Esophagus squamous epithelium (tissue), 5 donors: ENCODE data around the gene ATP9B. TPM values are rescaled to one million over a fixed set of nuclear protein-coding genes. Genes with fewer than 3 reads are reported as not detected.
"Not testable (repeated sequence)": the region's sequence is repeated elsewhere in the genome, so short reads cannot be mapped to it uniquely, and the experiment has no call there.

Experiments used
- DNase-seq: peaks from one replicate; lab custom pipeline; 2025; lab: John Stamatoyannopoulos, UW
- H3K27ac ChIP-seq, 4 donors: fragments of 200-600 bp; sonication (generic); one replicate each; pipeline ENCODE4 v1.5.1; 2016 to 2019; ENCODE audit warnings: mild to moderate bottlenecking in 1 of 4
- H3K27me3 ChIP-seq, 4 donors: fragments of 200-600 bp; sonication (generic); 1 replicate in 3 of 4; 2 replicates in 1 of 4; pipeline versions ENCODE4 v1.5.1 to v1.6.0; 2017 to 2021; ENCODE audit warnings: antibody characterized with exemption in 1 of 4
- H3K36me3 ChIP-seq, 3 donors: fragments of 200-600 bp; sonication (generic); one replicate each; pipeline ENCODE4 v1.5.1; 2016 to 2019
- H3K4me1 ChIP-seq, 3 donors: fragments of 200-600 bp; sonication (generic); one replicate each; pipeline ENCODE4 v1.5.1; 2017 to 2019
- H3K4me3 ChIP-seq, 4 donors: fragments of 200-600 bp; sonication (generic); 1 replicate in 3 of 4; 2 replicates in 1 of 4; pipeline ENCODE4 v1.5.1; 2016 to 2019; ENCODE audit warnings: mild to moderate bottlenecking in 2 of 4, moderate library complexity in 1 of 4
- H3K9me3 ChIP-seq, 3 donors: fragments of 200-600 bp; sonication (generic); one replicate each; pipeline ENCODE4 v1.5.1; 2016 to 2019
- POLR2A ChIP-seq, 4 donors: fragments of 450-650 bp; IDR thresholded peaks; one replicate each; pipeline ENCODE4 v1.6.1; 2017; ENCODE audit warnings: antibody characterized with exemption in 4 of 4, mild to moderate bottlenecking in 4 of 4, moderate library complexity in 3 of 4
- WGBS, 2 donors: methylation state at CpG; one replicate each; pipeline ENCODE4 v1.1.5; 2018; 5-methylcytosine and 5-hydroxymethylcytosine counted together
- intact Hi-C: fragments of 100-400 bp; cut with DNase I; formaldehyde crosslinking; loops from one replicate; pipeline ENCODE4 v1.15.0; 2022
- total RNA-seq, 4 donors: library from RNA; depleted of rRNA; stranded (reverse); fragments of >200 nt; gene quantifications; one replicate each; pipeline ENCODE4 v1.1.0, GENCODE V29; 2016
- TF ChIP-seq, protein P1 (sequence below), 6 experiments: fragments of 450-650 bp in 4 of 6; fragments of 200-600 bp in 2 of 6; sonication (generic) in 2 of 6; IDR thresholded peaks; one replicate each; pipeline ENCODE4 v1.5.1; 2016 to 2019; ENCODE audit warnings: antibody characterized with exemption in 6 of 6, mild to moderate bottlenecking in 4 of 6, moderate library complexity in 4 of 6
- donor health status: DM: yes; HTN: yes; CAD: no.

Gene ATP9B
- total RNA-seq, 4 donors from 2014 or later, result 12.9 to 46.7 (median 22.0) TPM

DNA sequence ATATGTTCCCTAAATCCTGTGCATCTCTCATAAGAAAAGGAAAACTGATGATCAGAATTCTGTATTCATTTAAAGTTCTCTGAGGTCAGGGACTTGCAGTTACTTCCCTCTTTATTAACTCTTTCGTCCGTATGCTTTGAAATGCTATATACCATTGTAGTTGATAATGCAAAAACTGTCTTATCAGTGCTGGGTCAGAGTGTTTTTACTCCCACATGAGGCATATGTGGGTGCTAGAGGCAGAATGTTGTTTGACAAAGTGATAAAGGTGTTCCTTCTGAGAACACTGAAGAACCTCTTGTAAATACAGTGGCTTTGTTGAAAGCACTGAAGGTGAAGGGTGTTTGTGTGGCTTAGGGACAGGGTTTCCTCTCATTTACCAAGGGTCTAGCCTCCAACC, 190.0 kb downstream of the ATP9B start:
- no peak for DNase-seq
- WGBS, 2 donors, result 72 to 86% methylated on average over 2 of the region's 2 CpGs
- no peak overlapping the region for H3K27ac ChIP-seq
- TF ChIP-seq, protein P1, sequence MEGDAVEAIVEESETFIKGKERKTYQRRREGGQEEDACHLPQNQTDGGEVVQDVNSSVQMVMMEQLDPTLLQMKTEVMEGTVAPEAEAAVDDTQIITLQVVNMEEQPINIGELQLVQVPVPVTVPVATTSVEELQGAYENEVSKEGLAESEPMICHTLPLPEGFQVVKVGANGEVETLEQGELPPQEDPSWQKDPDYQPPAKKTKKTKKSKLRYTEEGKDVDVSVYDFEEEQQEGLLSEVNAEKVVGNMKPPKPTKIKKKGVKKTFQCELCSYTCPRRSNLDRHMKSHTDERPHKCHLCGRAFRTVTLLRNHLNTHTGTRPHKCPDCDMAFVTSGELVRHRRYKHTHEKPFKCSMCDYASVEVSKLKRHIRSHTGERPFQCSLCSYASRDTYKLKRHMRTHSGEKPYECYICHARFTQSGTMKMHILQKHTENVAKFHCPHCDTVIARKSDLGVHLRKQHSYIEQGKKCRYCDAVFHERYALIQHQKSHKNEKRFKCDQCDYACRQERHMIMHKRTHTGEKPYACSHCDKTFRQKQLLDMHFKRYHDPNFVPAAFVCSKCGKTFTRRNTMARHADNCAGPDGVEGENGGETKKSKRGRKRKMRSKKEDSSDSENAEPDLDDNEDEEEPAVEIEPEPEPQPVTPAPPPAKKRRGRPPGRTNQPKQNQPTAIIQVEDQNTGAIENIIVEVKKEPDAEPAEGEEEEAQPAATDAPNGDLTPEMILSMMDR (IDR thresholded peaks at IDR 0.05), result no peak
- no peak for TF ChIP-seq POLR2A (IDR thresholded peaks at IDR 0.05)
- no peak overlapping the region for H3K4me3 ChIP-seq
- intact Hi-C loops, result no loop called here
- peaks cover 0 to 39% (median 0%) of the 10 kb centered on the region in 3 donors for H3K36me3 ChIP-seq
- H3K27me3 ChIP-seq, result no peaks in the 10 kb centered on the region
- no peaks in the 10 kb centered on the region for H3K9me3 ChIP-seq
- no peaks in the 10 kb centered on the region for H3K4me1 ChIP-seq

DNA sequence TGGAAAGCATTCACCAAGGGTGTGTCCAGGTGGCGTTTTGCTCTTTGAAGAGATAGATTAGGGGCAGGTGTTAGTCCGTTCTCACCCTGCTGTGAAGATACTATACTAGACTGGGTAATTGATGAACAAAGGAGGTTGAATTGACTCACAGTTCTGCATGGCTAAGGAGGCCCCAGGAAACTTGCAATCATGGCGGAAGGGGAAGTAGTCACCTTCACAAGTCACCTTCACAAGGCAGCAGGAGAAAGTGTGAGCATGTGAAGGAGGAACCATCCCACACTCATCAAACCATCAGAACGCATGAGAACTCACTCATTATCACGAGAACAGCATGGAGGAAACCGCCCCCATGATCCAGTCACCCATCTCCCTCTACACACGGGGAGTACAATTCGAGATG, 190.8 kb downstream of the ATP9B start:
- Histone ChIP-seq H3K36me3 (peaks cover 0 to 34% (median 0%) of the 10 kb centered on the region in 3 donors), H3K27me3 (no peaks in the 10 kb centered on the region), H3K27ac (no peak overlapping the region), H3K4me3 (no peak overlapping the region), H3K9me3 (peaks cover 0 to 2% (median 0%) of the 10 kb centered on the region in 3 donors), H3K4me1 (no peaks in the 10 kb centered on the region)
- WGBS, 2 donors, result 92 to 94% methylated on average over 7 to 8 of the region's 8 CpGs
- TF ChIP-seq POLR2A (IDR thresholded peaks at IDR 0.05), result no peak
- TF ChIP-seq, protein P1 (IDR thresholded peaks at IDR 0.05), result no peak
- intact Hi-C loops, result no loop called here
- no peak for DNase-seq

DNA sequence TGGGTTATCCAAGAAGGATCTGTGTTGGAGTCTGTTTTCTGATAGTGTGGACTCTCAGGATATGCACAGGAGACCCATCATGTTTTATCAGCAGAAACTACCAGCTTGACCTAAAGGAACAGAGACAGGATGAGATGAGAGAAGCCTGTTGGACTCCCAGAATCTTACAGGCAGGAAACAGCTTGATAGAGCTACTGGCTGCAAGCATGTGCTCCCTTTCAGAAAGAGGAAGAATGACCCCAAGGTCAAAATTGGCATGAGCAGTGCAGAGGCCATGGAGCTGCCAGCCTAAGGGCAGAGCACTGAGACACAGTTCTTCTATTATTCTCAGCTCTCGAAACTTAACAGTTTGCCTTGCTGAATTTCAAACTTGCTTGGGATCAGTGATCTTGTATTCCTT, 191.3 kb downstream of the ATP9B start:
- H3K4me1 ChIP-seq, result no peaks in the 10 kb centered on the region
- intact Hi-C loops, result no loop called here

DNA sequence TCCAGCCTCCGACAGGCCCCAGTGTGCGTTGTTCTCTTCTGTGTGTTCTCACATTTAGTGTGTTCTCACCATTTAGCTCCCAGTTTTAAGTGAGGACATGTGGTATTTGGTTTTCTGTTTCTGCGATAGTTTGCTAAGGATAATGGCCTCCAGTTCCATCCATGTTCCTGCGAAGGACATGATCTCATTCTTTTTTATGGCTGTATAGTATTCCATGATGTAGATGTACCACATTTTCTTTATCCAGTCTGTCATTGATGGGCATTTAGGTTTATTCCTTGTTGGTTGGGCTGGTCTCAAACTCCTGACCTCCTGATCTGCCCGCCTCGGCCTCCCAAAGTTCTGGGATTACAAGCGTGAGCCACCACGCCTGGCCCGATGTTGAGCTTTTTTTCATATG, 195.9 kb downstream of the ATP9B start:
- H3K27ac ChIP-seq, H3K4me1 ChIP-seq, H3K27me3 ChIP-seq, H3K9me3 ChIP-seq, H3K4me3 ChIP-seq, intact Hi-C loops, DNase-seq: not testable (repeated sequence)
- 91 to 97% methylated on average over 9 of the region's 9 CpGs for WGBS, 2 donors
- H3K36me3 ChIP-seq, result peaks cover 0 to 21% (median 0%) of the 10 kb centered on the region in 3 donors

More for the DNA sequence above, 191.3 kb downstream of the ATP9B start:
- peaks cover 0 to 5% (median 0%) of the 10 kb centered on the region in 3 donors for H3K9me3 ChIP-seq
- WGBS, 2 donors, result 93 to 100% methylated on average over 1 of the region's 1 CpG
- no peak overlapping the region for H3K27ac ChIP-seq
- no peak for DNase-seq
- no peak overlapping the region for H3K4me3 ChIP-seq
- TF ChIP-seq POLR2A (IDR thresholded peaks at IDR 0.05), result no peak
- TF ChIP-seq, protein P1 (IDR thresholded peaks at IDR 0.05), result no peak
- no peaks in the 10 kb centered on the region for H3K27me3 ChIP-seq
- peaks cover 0 to 32% (median 0%) of the 10 kb centered on the region in 3 donors for H3K36me3 ChIP-seq

DNA sequence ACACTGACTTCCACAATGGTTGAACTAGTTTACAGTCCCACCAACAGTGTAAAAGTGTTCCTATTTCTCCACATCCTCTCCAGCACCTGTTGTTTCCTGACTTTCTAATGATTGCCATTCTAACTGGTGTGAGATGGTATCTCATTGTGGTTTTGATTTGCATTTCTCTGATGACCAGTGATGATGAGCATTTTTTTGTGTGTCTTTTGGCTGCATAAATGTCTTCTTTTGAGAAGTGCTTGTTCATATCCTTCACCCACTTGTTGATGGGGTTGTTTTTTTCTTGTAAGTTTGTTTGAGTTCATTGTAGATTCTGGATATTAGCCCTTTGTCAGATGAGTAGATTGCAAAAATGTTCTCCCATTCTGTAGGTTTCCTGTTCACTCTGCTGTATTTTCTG, 202.6 kb downstream of the ATP9B start:
- DNase-seq, H3K4me1 ChIP-seq, H3K27ac ChIP-seq, H3K27me3 ChIP-seq, H3K9me3 ChIP-seq, intact Hi-C loops, H3K4me3 ChIP-seq: not testable (repeated sequence)
- H3K36me3 ChIP-seq, result peaks cover 0 to 31% (median 0%) of the 10 kb centered on the region in 3 donors

DNA sequence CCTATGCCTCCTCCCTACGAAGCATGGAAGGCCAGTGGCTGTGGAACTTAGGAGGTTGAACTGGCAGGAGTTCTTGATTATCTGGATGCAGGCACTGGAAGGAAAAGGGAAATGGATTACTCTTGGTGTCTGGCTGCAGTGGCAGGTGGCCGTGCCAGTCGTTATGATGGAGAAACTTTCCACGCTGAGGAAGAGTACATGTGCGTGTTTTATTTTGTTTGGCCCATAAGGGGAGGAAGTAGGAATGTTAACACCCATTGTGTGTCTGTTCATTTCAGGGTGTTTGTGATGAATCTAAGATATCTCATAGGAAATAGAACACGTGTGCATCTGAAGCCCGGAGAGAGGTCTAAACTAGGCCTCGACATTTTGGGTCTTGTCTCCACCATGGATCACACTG, 203.7 kb downstream of the ATP9B start:
- Histone ChIP-seq H3K27me3 (no peaks in the 10 kb centered on the region), H3K4me3 (no peak overlapping the region), H3K36me3 (peaks cover 0 to 40% (median 0%) of the 10 kb centered on the region in 3 donors), H3K9me3 (no peaks in the 10 kb centered on the region), H3K27ac (no peak overlapping the region), H3K4me1 (no peaks in the 10 kb centered on the region)
- no peak for TF ChIP-seq POLR2A (IDR thresholded peaks at IDR 0.05)
- TF ChIP-seq, protein P1 (IDR thresholded peaks at IDR 0.05), result no peak
- 68 to 96% methylated on average over 6 to 8 of the region's 8 CpGs for WGBS, 2 donors
- intact Hi-C loops, result no loop called here
- DNase-seq, result no peak
